Body of pancreas (tissue), 4 donors: ENCODE results near the gene LAMC2. TPM values are rescaled to one million over a fixed set of nuclear protein-coding genes. Genes with fewer than 3 reads are reported as not detected.

Experiments used
- ATAC-seq: fragments of 150-250 bp; one replicate; pipeline ENCODE4 v1.9.1; 2016
- DNase-seq, 4 donors: peaks; one replicate each; pipeline ENCODE4 v3.0.0-alpha.2; 2019
- H3K27ac ChIP-seq, 4 donors: fragments of 200-600 bp; sonication (generic); 1 replicate in 3 of 4; 2 replicates in 1 of 4; pipeline versions ENCODE4 v1.5.1 to v1.6.1; 2016 to 2019; ENCODE audit warnings: mild to moderate bottlenecking in 1 of 4, mixed read lengths in 1 of 4, moderate library complexity in 1 of 4
- H3K27me3 ChIP-seq, 2 donors: fragments of 200-600 bp; sonication (generic); one replicate each; pipeline ENCODE4 v1.6.0; 2016; ENCODE audit warnings: mild to moderate bottlenecking in 1 of 2
- H3K36me3 ChIP-seq, 2 donors: fragments of 200-600 bp; sonication (generic); replicated peaks in 1 of 2; 2 replicates each; pipeline ENCODE4 v1.5.1; 2016; ENCODE audit warnings: low read depth in 2 of 2; ENCODE audit not compliant: insufficient read depth in 1 of 2
- H3K4me1 ChIP-seq: fragments of 200-600 bp; sonication (generic); one replicate; pipeline ENCODE4 v1.6.0; 2016
- H3K4me3 ChIP-seq, 2 donors: fragments of 200-600 bp; sonication (generic); 1 replicate in 1 of 2; 2 replicates in 1 of 2; pipeline ENCODE4 v1.5.1; 2016 to 2019
- H3K9me3 ChIP-seq, 3 donors: fragments of 200-600 bp; sonication (generic); 1 replicate in 2 of 3; 2 replicates in 1 of 3; pipeline ENCODE4 v1.5.1; 2016
- POLR2A ChIP-seq, 3 donors: fragments of 450-650 bp; IDR thresholded peaks; one replicate each; pipeline ENCODE4 v1.6.1; 2016; ENCODE audit warnings: antibody characterized with exemption in 3 of 3, mild to moderate bottlenecking in 2 of 3
- WGBS, 2 donors: methylation state at CpG; one replicate each; pipeline ENCODE4 v1.1.5; 2017; 5-methylcytosine and 5-hydroxymethylcytosine counted together
- intact Hi-C: fragments of 100-400 bp; cut with DNase I; formaldehyde crosslinking; loops from one replicate; pipeline ENCODE4 v1.15.1; 2023
- total RNA-seq, 2 donors: library from RNA; depleted of rRNA; stranded (reverse); fragments of >200 nt; gene quantifications; one replicate each; pipeline ENCODE4 v1.1.0, GENCODE V29; 2016
- TF ChIP-seq, protein P1 (sequence below), 7 experiments: fragments of 450-650 bp in 4 of 7; fragments of 200-600 bp in 3 of 7; sonication (generic) in 3 of 7; IDR thresholded peaks; one replicate each; pipeline ENCODE4 v1.5.1; 2016 to 2019; ENCODE audit warnings: antibody characterized with exemption in 7 of 7

LAMC2 gene
- total RNA-seq, 2 donors from 2014 or later: 3.6 to 6.7 TPM

- H3K4me1 ChIP-seq: no peaks in the 10 kb centered on the region
- no peaks in the 10 kb centered on the region for H3K36me3 ChIP-seq
- 85 to 87% methylated on average over 9 to 13 of the region's 13 CpGs for WGBS, 2 donors
- DNase-seq (no peak), ATAC-seq (no peak)
- intact Hi-C loops: no loop called here
- no peaks in the 10 kb centered on the region for H3K9me3 ChIP-seq
- no peaks in the 10 kb centered on the region for H3K27me3 ChIP-seq
- TF ChIP-seq POLR2A (IDR thresholded peaks at IDR 0.05): no peak
- H3K27ac ChIP-seq: no peak overlapping the region
- H3K4me3 ChIP-seq: no peak overlapping the region
These were observed 42.5 kb downstream of the LAMC2 start for GRCh38 chr1:183228347-183229220.

- H3K4me1 ChIP-seq: no peaks in the 10 kb centered on the region
- no peak for DNase-seq
- no peaks in the 10 kb centered on the region for H3K9me3 ChIP-seq
- ATAC-seq: no peak
- H3K27ac ChIP-seq: no peak overlapping the region
- no peak for TF ChIP-seq POLR2A (IDR thresholded peaks at IDR 0.05)
- TF ChIP-seq, protein P1, sequence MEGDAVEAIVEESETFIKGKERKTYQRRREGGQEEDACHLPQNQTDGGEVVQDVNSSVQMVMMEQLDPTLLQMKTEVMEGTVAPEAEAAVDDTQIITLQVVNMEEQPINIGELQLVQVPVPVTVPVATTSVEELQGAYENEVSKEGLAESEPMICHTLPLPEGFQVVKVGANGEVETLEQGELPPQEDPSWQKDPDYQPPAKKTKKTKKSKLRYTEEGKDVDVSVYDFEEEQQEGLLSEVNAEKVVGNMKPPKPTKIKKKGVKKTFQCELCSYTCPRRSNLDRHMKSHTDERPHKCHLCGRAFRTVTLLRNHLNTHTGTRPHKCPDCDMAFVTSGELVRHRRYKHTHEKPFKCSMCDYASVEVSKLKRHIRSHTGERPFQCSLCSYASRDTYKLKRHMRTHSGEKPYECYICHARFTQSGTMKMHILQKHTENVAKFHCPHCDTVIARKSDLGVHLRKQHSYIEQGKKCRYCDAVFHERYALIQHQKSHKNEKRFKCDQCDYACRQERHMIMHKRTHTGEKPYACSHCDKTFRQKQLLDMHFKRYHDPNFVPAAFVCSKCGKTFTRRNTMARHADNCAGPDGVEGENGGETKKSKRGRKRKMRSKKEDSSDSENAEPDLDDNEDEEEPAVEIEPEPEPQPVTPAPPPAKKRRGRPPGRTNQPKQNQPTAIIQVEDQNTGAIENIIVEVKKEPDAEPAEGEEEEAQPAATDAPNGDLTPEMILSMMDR (IDR thresholded peaks at IDR 0.05): no peak
- WGBS, 2 donors: 79 to 85% methylated on average over 2 of the region's 2 CpGs
- no peaks in the 10 kb centered on the region for H3K27me3 ChIP-seq
- intact Hi-C loops: loop anchor here (10.0 kb wide), 1 partner anchor 276 kb away; the partner anchor contains the start of gene SHCBP1L
- H3K36me3 ChIP-seq: no peaks in the 10 kb centered on the region
- H3K4me3 ChIP-seq: no peak overlapping the region
These were observed 44.3 kb downstream of the LAMC2 start for GRCh38 chr1:183230413-183230812.

DNA sequence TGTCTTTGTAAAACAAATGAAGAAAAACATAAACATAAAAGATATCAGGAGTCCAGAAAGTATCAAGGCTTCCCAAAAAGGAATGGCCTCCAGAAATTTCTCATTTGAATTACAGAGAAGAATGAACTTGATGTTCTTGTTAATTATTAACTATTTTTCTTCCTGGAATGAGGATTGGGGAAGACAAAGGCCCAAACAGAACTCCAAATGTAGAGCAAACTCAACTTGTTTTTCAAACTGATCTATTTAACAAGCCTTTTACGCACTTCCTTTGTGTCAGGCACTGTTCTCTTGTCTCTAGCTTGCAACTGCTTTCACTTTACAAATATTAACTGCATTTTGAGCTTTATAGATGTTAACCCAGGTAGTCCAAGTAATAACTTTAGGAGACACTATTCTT, 45.5 kb downstream of the LAMC2 start:
- DNase-seq (no peak), ATAC-seq (no peak)
- Histone ChIP-seq H3K27ac (peak overlapping the region in 1 of 4 donors; percentile 42), H3K4me1 (no peaks in the 10 kb centered on the region), H3K9me3 (no peaks in the 10 kb centered on the region), H3K36me3 (no peaks in the 10 kb centered on the region), H3K4me3 (no peak overlapping the region), H3K27me3 (no peaks in the 10 kb centered on the region)
- TF ChIP-seq POLR2A (IDR thresholded peaks at IDR 0.05): no peak
- TF ChIP-seq, protein P1 (IDR thresholded peaks at IDR 0.05): no peak
- intact Hi-C loops: loop anchor here (10.0 kb wide), 1 partner anchor 277 kb away; the partner anchor contains the start of gene SHCBP1L
- WGBS, 2 donors: 81 to 88% methylated on average over 1 of the region's 1 CpG

GRCh38 chr1:183233113-183233512, 47.0 kb downstream of the LAMC2 start:
- H3K4me1 ChIP-seq: no peaks in the 10 kb centered on the region
- H3K27me3 ChIP-seq: no peaks in the 10 kb centered on the region
- ATAC-seq: no peak
- H3K27ac ChIP-seq: no peak overlapping the region
- no peak for DNase-seq
- intact Hi-C loops: loop anchor here (10.0 kb wide), 1 partner anchor 278 kb away; the partner anchor contains the start of gene SHCBP1L
- H3K36me3 ChIP-seq: no peaks in the 10 kb centered on the region
- TF ChIP-seq, protein P1 (IDR thresholded peaks at IDR 0.05): no peak
- TF ChIP-seq POLR2A (IDR thresholded peaks at IDR 0.05): no peak
- no peak overlapping the region for H3K4me3 ChIP-seq
- H3K9me3 ChIP-seq: no peaks in the 10 kb centered on the region

DNA sequence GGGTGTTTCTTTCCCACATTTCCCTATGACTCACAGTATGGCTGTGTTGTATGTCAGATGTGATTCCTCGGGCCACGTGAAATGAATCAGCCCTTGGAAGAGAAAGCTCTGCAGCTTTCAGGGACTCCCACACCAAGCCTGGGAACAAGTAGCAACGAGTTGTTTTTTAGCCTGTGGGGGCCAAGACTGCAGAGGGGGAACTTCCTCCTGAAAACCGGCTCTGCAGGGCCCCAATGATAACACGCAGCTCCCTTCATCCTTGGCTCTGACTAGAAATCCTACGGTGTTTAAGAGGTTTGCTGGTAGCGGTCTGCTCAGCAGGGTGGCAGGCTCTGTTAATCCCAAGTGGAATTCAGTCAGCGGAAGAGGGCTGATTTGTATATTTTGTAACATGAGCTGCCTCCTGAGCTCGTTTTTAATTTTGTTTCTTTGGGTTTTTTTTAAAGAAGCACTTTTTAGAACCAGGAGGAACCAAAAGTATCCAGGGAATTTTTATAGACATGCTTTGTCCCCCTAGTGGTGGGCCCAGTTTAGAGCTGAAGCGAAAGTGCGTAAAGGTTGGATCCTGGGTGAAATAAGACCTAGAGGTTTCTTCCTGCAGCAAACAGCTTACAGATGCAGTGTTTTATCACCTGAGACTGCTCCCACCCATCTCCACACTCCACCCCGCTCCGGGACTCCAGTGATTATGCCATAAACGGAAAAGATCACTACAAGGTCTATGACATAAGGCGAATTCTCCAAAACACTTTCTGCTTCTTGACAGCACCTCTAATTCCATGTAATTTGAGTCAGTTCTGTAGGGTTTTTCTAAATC, 48.8 kb downstream of the LAMC2 start:
- no peaks in the 10 kb centered on the region for H3K27me3 ChIP-seq
- no peak overlapping the region for H3K4me3 ChIP-seq
- 25 to 36% methylated on average over 13 to 15 of the region's 15 CpGs for WGBS, 2 donors
- H3K27ac ChIP-seq: peak overlapping the region in 3 of 4 donors; percentile 15 to 61 (median 19)
- no peaks in the 10 kb centered on the region for H3K9me3 ChIP-seq
- TF ChIP-seq, protein P1 (IDR thresholded peaks at IDR 0.05): peak; percentile 40 to 57 (median 56)
- no peak for TF ChIP-seq POLR2A (IDR thresholded peaks at IDR 0.05)
- DNase-seq (peak; percentile 32 to 61 (median 54)), ATAC-seq (peak; percentile 74)
- intact Hi-C loops: loop anchor here (10.0 kb wide), 1 partner anchor 280 kb away; the partner anchor contains the start of gene SHCBP1L
- H3K36me3 ChIP-seq: no peaks in the 10 kb centered on the region
- no peaks in the 10 kb centered on the region for H3K4me1 ChIP-seq
